Spleen (tissue), 7 donors: ENCODE data around the gene CAMSAP2.

Experiments
- POLR2A ChIP-seq, 3 donors: fragments of 450-650 bp; IDR thresholded peaks; one replicate each; pipeline ENCODE4 v1.5.1; 2017; ENCODE audit warnings: antibody characterized with exemption in 3 of 3, mild to moderate bottlenecking in 1 of 3
- POLR2AphosphoS5 ChIP-seq, 3 donors: sonication (generic); formaldehyde crosslinking; IDR thresholded peaks; one replicate each; pipeline ENCODE4 v1.5.1; 2017; ENCODE audit warnings: antibody characterized with exemption in 3 of 3
- TF ChIP-seq, protein P1 (sequence below), 11 experiments: fragments of 200-600 bp in 7 of 11; fragments of 450-650 bp in 4 of 11; sonication (generic) in 4 of 11; IDR thresholded peaks in 8 of 11; conservative IDR thresholded peaks in 3 of 11; 1 replicate in 7 of 11; 2 replicates in 4 of 11; pipeline versions ENCODE4 v1.4.0 to v1.8.0; 2016 to 2021; ENCODE audit warnings: antibody characterized with exemption in 11 of 11, inconsistent platforms in 4 of 11, mild to moderate bottlenecking in 1 of 11
- donor health status: DM: no; HTN: no; CAD: no; lungs with moderate emphysema.
- donor health status: DM: no; HTN: no; CAD: no.
- donor health status: DM: no; HTN: no; CAD: no.

DNA sequence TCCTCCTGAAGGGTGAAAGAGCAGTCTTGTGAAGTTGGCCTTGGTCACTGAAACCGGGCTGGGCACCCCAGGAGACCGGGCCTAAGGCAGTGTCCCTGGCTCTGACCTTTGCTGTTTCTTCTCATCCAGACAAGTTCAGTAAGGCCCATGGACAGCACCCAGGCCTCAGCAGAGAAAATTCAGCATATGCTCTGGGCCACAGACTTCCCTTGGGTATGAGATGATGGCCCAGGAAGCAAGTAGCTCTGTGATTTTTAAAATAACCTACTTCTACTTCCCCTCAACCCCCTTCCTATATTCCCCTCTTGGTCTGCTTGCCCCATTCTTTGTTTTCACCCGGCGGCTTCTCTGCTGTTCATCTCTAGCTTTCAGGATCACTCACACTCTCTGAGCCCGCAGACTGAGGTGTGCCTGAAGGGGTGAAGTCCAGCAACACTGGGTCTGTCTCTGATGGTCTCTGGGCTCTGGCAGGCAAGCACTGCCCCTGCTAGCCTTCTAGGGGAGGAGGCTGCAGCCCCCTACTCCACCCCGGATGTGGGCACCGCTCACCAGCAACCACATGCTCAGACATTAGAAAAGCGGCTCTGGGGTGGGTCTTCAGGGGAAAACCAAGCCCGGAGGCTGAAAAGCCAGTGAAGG is 131.2 kb downstream of the CAMSAP2 start:
- TF ChIP-seq, protein P1, sequence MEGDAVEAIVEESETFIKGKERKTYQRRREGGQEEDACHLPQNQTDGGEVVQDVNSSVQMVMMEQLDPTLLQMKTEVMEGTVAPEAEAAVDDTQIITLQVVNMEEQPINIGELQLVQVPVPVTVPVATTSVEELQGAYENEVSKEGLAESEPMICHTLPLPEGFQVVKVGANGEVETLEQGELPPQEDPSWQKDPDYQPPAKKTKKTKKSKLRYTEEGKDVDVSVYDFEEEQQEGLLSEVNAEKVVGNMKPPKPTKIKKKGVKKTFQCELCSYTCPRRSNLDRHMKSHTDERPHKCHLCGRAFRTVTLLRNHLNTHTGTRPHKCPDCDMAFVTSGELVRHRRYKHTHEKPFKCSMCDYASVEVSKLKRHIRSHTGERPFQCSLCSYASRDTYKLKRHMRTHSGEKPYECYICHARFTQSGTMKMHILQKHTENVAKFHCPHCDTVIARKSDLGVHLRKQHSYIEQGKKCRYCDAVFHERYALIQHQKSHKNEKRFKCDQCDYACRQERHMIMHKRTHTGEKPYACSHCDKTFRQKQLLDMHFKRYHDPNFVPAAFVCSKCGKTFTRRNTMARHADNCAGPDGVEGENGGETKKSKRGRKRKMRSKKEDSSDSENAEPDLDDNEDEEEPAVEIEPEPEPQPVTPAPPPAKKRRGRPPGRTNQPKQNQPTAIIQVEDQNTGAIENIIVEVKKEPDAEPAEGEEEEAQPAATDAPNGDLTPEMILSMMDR (IDR thresholded peaks at IDR 0.05 in 8 of 11, conservative IDR thresholded peaks at IDR 0.05 in 3 of 11): no peak
- no peak for TF ChIP-seq POLR2A (IDR thresholded peaks at IDR 0.05)
- peak in 1 of 3 donors; percentile 23 for TF ChIP-seq POLR2AphosphoS5 (IDR thresholded peaks at IDR 0.05)
